Right renal pelvis (tissue), 4 donors: Measurements from ENCODE around the gene CBFB. TPM values are rescaled to one million over a fixed set of nuclear protein-coding genes. Genes with fewer than 3 reads are reported as not detected.

Experiments used
- polyA plus RNA-seq, 4 donors: library from polyadenylated mRNA; unstranded; fragments of 120-200 nt; gene quantifications; one replicate each; pipeline ENCODE4 v1.2.1, GENCODE V29; 2013; ENCODE audit not compliant: insufficient read length in 4 of 4

Gene CBFB
- polyA plus RNA-seq, 4 donors: 62.5 to 74.1 (median 66.5) TPM

Other genes with a start within 250 kb of the CBFB start
- under 1 TPM in 1 of 4 donors, not detected in 3; 0.12 TPM for gene TERB1, start 227.6 kb upstream of the CBFB start, polyA plus RNA-seq
- 10 to 100 TPM; 70.7 to 88.8 (median 82.8) TPM for gene NAE1, start 198.2 kb upstream of the CBFB start, polyA plus RNA-seq
- gene CA7, start 184.7 kb upstream of the CBFB start, polyA plus RNA-seq: under 1 TPM; 0.21 to 0.71 (median 0.31) TPM
- 10 to 100 TPM in 3 of 4 donors, 1 to 10 TPM in 1; 10.0 to 15.7 (median 12.8) TPM for gene PDP2, start 148.6 kb upstream of the CBFB start, polyA plus RNA-seq
- gene CDH16, start 110.3 kb upstream of the CBFB start, polyA plus RNA-seq: 100 to 1,000 TPM; 252 to 295 (median 279) TPM
- 1 to 10 TPM; 2.0 to 3.9 (median 2.8) TPM for gene RRAD, start 103.6 kb upstream of the CBFB start, polyA plus RNA-seq
- 100 to 1,000 TPM in 1 of 4 donors, 10 to 100 TPM in 3; 79.0 to 120 (median 90.3) TPM for gene CIAO2B, start 94.7 kb upstream of the CBFB start, polyA plus RNA-seq
- 10 to 100 TPM; 39.8 to 47.0 (median 42.7) TPM for gene CES2, start 93.6 kb upstream of the CBFB start, polyA plus RNA-seq
- gene CES3, start 67.9 kb upstream of the CBFB start, polyA plus RNA-seq: 1 to 10 TPM; 1.8 to 3.6 (median 2.4) TPM
- gene CES4A, start 40.6 kb upstream of the CBFB start, polyA plus RNA-seq: 1 to 10 TPM; 6.7 to 9.5 (median 7.8) TPM
- 10 to 100 TPM; 21.1 to 24.2 (median 22.5) TPM for gene PHAF1, start 80.8 kb downstream of the CBFB start, polyA plus RNA-seq
- gene B3GNT9, start 121.8 kb downstream of the CBFB start, polyA plus RNA-seq: 10 to 100 TPM in 3 of 4 donors, 1 to 10 TPM in 1; 8.4 to 11.9 (median 10.9) TPM
- 1 to 10 TPM; 3.9 to 7.2 (median 4.5) TPM for gene TRADD, start 130.8 kb downstream of the CBFB start, polyA plus RNA-seq
- 1 to 10 TPM; 1.0 to 1.8 (median 1.4) TPM for gene FBXL8, start 130.8 kb downstream of the CBFB start, polyA plus RNA-seq
- 1 to 10 TPM; 1.4 to 3.5 (median 2.7) TPM for gene HSF4, start 135.6 kb downstream of the CBFB start, polyA plus RNA-seq
- gene NOL3, start 141.4 kb downstream of the CBFB start, polyA plus RNA-seq: 1 to 10 TPM; 2.2 to 6.2 (median 4.8) TPM
- 10 to 100 TPM; 32.5 to 42.1 (median 36.5) TPM for gene MATCAP1, start 154.8 kb downstream of the CBFB start, polyA plus RNA-seq
- gene EXOC3L1, start 161.0 kb downstream of the CBFB start, polyA plus RNA-seq: 1 to 10 TPM; 4.6 to 7.8 (median 5.3) TPM
- gene E2F4, start 163.0 kb downstream of the CBFB start, polyA plus RNA-seq: 10 to 100 TPM; 58.6 to 64.1 (median 60.1) TPM
- 1 to 10 TPM; 4.1 to 7.5 (median 5.8) TPM for gene ELMO3, start 170.0 kb downstream of the CBFB start, polyA plus RNA-seq
- 10 to 100 TPM; 40.3 to 50.6 (median 41.4) TPM for gene TMEM208, start 198.0 kb downstream of the CBFB start, polyA plus RNA-seq
- 10 to 100 TPM; 33.4 to 49.1 (median 38.7) TPM for gene FHOD1, start 218.3 kb downstream of the CBFB start, polyA plus RNA-seq
- 1 to 10 TPM; 2.9 to 3.9 (median 3.4) TPM for gene SLC9A5, start 219.8 kb downstream of the CBFB start, polyA plus RNA-seq